Endometrial microvascular endothelial cells (primary cell): ENCODE data around the gene CFAP206. TPM values are rescaled to one million over a fixed set of nuclear protein-coding genes. Genes with fewer than 3 reads are reported as not detected.

ENCODE experiments used
- in situ Hi-C: cut with HindIII; loops from 2 replicates; pipeline ENCODE4 v1.10.0; 2017; ENCODE audit warnings: low sequenced_read_pairs, low pct_unique_long_range_greater_than_20kb; ENCODE audit errors: inconsistent ontology term
- total RNA-seq: library from RNA; depleted of rRNA; stranded (reverse); fragments of >200 nt; gene quantifications from one replicate; pipeline ENCODE4 v1.2.3, GENCODE V29; 2015; ENCODE audit errors: inconsistent ontology term

The CFAP206 gene
- not detected for total RNA-seq

GRCh38 chr6:87407901-87408720, at the start of gene CFAP206:
TSS of gene CFAP206 (plus strand) at chr6:87407972. CDS start at chr6:87409840, 1,868 bp downstream.
- in situ Hi-C loops: loop anchor here (25.0 kb wide), 1 partner anchor 204 kb away; no protein-coding TSS in a partner anchor

- in situ Hi-C loops: no loop called here
Measured at GRCh38 chr6:87364602-87365252, 43.0 kb upstream of the CFAP206 start.

GRCh38 chr6:87366072-87366827, 41.5 kb upstream of the CFAP206 start:
- in situ Hi-C loops: no loop called here

GRCh38 chr6:87366899-87367298, 40.9 kb upstream of the CFAP206 start:
- in situ Hi-C loops: no loop called here

GRCh38 chr6:87373377-87373776, 34.4 kb upstream of the CFAP206 start:
- in situ Hi-C loops: no loop called here

GRCh38 chr6:87375315-87375714, 32.5 kb upstream of the CFAP206 start:
- in situ Hi-C loops: no loop called here

- in situ Hi-C loops: no loop called here
Measured at GRCh38 chr6:87376643-87377042, 31.1 kb upstream of the CFAP206 start.

GRCh38 chr6:87378947-87379346, 28.8 kb upstream of the CFAP206 start:
- in situ Hi-C loops: no loop called here

GRCh38 chr6:87382861-87383260, 24.9 kb upstream of the CFAP206 start:
- in situ Hi-C loops: no loop called here

- in situ Hi-C loops: no loop called here
Measured at GRCh38 chr6:87384038-87384437, 23.7 kb upstream of the CFAP206 start.

GRCh38 chr6:87384449-87384848, 23.3 kb upstream of the CFAP206 start:
- in situ Hi-C loops: no loop called here

GRCh38 chr6:87391334-87391733, 16.4 kb upstream of the CFAP206 start:
- in situ Hi-C loops: no loop called here

- in situ Hi-C loops: no loop called here
Measured at GRCh38 chr6:87393026-87393622, 14.6 kb upstream of the CFAP206 start.

- in situ Hi-C loops: no loop called here
Measured at GRCh38 chr6:87395431-87395830, 12.3 kb upstream of the CFAP206 start.

GRCh38 chr6:87396595-87397392, 11.0 kb upstream of the CFAP206 start:
- in situ Hi-C loops: no loop called here

GRCh38 chr6:87397656-87398055, 10.1 kb upstream of the CFAP206 start:
- in situ Hi-C loops: no loop called here

GRCh38 chr6:87401832-87402231, 5.9 kb upstream of the CFAP206 start:
- in situ Hi-C loops: loop anchor here (25.0 kb wide), 1 partner anchor 210 kb away; no protein-coding TSS in a partner anchor

- in situ Hi-C loops: loop anchor here (25.0 kb wide), 1 partner anchor 205 kb away; no protein-coding TSS in a partner anchor
Measured at GRCh38 chr6:87407561-87407900, 241 bp upstream of the CFAP206 start.
